ENCODE measurements around the gene HCST.
"Not testable (repeated sequence)": the region's sequence is repeated elsewhere in the genome, so short reads cannot be mapped to it uniquely, and the experiment has no call there.

Gene HCST

DNA sequence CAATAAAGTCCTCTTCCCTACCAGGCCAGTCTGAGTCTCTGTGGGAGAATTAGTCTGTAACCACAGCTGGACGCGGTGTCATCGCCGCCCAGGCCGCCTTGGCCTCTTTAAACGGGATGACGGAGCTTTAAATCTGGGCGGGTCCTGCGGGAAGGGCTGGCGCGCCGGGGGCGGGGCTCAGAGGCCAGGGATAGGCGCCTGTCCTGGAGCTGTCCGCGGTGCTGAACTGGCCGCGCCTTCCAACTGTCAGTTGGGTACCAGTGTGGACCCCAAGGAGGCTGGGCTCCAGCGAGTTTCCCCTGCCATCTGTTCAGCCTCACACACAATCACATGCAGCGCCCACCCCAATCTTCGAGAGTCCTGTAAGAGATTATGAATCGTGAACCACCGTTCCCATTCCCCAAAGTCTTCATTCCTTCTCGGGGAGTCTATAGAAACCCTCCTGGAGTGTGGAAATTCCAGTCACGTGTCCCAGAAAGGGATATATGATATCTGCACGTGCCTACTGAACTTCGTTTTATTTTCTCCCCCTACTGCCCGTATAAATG, 22.5 kb upstream of the HCST start:
- peak; percentile 55 for DNase-seq (ENCODE audit: low read depth)

DNA sequence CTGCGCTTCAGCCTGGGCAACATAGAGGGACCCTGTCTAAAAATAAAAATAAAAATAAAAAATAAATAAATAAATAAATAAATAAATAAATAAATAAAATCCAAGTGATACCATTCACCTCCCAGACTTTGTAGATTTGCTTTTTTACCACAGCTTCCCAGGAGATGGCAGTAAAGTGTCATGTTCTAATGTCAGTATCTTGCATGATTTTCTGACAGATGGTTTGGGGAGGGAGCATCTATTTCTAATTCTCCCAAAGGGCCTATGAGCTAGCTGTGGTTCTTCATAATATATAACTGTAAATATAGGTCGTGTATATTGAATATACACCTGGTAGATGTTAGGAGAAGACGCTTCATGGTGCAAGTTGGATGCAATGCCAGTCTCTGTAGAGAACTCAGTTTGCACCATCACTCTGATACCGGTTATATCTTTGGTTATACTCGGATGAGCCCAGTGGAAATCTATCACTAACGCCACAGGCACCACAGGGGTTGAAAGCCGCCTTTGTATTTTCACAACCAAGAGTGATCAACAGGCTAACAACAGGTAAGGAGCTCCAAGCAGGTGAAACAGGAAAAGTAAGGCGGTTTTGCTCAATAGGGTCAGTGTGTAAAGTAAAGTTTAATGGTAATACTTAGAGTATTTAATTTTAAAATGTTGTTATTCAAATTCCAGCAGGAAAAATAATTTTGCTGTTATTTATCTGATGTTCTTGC, 20.1 kb upstream of the HCST start:
- no peak for DNase-seq (ENCODE audit: low read depth)

DNA sequence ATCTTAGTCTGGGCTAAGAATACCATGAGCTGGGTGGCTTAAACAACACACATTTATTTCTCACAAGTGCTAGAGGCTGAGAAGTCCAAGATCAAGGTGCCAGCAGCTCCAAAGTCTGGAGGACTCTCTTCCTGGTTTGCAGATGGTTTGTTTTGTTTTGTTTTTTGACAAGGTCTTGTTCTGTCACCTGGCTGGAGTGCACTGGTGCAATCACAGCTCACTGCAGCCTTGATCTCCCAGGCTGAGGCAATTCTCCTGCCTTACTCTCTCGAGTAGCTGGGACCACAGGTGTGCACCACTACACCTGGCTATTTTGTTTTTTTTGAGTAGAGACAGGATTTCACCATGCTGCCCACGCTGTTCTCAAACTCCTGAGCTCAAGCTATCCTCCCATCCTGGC, 18.4 kb upstream of the HCST start:
- DNase-seq (ENCODE audit: low read depth), result no peak

DNA sequence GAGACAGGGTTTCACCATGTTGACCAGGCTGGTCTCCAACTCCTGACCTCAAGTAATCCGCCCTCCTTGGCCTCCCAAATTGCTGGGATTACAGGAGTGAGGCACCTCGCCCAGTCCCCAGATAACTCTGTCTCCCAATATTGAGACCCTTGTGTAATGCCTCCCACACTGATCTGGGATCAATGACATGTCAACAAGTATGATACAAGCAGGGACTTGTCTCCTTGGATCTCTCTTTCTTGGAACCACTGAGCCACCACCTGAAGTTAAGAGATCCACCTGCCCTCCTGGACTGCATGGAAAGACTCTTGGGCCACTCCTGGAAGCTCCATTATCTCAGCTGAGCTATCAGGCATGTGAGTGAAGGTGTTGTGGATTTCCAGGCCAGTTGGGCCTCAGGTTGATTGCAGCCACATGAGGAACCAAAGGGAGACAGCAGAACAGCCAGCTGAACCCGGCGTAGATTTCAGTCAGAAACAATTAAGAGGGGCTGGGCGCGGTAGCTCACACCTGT, 17.0 kb upstream of the HCST start:
- DNase-seq (ENCODE audit: low read depth), result no peak

DNA sequence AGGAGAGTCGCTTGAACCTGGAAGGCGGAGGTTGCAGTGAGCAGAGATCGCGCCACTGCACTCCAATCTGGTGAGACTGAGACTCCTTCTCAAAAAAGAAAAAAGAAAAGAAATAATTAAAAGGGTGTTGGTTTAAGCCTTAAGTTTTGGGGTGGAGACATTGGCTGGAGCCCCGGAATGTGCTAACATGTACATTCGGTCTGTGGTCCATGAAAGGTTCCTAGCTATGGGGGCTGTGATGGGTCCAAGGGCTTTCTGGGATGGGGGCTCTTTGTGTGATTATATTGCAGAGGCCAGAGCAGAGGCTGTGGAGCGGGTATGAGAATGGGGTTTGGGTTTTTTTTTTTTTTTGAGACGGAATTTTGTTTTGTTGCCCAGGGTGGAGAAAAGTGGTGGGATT, 16.4 kb upstream of the HCST start:
- no peak for DNase-seq (ENCODE audit: low read depth)

DNA sequence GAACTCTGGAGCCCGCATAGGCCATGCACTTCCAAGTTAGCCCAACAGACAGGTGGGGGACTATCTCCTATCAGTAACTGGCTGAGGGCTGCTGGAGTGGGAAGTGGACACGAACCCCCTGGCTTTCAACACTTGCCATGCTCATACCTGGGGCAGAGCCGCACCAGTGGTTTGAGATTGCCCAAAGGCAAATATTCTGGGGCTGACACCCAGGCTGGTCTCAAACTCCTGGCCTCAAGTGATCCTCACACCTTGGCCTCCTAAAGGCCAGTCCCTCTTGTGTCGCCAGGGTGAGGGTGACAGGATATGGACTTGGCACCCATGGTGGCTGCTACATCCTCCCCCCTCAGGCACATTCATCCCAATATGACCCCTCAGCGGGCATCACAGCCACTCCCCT, 15.1 kb upstream of the HCST start:
- DNase-seq (ENCODE audit: low read depth), result no peak

DNA sequence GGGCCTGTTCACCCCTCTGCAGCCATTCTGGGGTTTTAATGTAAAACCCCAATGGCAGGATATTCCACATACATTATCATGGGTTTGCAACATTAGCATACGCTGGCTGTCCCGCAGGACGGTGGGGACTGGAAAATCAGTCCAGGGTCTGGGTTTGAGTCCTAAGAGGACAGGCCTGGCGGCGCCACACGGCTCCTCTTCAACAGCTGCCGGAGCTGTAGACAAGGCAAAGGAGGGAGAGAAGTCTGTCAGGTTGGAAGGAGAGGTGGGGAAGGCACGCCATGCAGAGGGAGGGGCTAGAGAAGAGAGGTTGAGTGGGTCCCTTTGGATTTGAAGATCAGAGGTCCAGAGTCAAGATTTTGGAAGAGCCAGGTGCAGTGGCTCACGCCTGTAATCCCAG, 13.9 kb upstream of the HCST start:
- DNase-seq (ENCODE audit: low read depth), result no peak

DNA sequence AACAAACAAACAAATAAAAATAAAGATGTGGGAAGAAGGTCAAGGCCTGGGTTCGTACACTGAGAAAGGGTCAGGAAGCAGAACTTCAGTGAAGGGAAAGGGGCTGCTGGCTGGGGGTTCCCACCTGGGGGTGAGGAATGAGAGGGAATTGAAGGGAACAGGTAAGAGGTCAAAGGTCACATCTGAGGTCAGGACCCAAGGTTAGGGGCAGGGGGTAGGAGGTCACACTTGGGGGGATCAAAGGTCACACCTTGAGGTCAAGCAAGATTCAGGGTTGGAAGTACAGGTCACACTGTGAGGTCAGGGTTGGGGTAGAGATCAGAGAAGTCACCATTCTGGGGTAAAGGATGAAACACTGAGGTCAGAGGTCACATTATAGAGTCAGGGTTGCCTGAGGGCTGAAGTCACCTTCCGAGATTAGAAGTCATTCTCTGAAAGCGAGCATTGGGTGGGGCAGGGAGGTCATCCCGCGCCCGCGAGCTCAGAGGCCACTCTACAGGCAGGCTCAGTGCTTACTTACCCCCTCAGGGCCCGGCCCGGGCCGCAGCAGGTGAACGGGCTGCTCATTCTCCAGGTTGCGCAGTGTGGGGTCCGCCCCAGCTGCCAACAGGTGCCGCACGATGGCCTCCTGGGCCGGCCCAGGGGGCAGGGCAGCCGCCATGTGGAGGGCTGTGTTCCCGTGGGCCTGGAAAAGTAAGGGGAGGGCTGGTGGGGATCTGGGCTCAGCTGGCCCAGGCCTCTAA, 12.8 kb upstream of the HCST start:
- DNase-seq (ENCODE audit: low read depth), result no peak

DNA sequence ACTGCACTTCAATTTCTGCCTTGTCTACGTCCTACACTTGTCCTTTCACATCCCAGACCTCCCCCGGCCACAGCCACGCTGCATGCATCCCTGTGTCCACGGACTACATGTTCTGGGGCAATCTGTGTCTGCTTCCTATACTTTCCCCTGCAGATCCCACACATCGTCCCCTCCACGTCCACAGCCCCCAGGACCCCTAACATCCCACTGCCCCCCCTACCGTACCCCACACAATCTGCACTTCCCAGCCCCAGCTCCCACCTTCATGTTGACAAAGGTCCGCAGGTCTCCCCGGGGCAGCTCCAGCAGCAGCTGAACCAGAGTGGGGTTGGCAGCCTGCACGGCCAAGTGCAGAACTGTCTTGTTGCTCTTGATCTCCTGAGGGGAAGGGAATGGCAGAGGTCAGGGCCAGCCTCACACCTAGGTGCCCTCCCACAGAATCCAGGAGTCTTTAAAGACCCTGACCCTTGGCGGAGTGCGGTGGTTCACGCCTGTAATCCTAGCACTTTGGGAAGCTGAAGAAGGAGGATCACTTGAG, 12.1 kb upstream of the HCST start:
- DNase-seq (ENCODE audit: low read depth), result no peak

DNA sequence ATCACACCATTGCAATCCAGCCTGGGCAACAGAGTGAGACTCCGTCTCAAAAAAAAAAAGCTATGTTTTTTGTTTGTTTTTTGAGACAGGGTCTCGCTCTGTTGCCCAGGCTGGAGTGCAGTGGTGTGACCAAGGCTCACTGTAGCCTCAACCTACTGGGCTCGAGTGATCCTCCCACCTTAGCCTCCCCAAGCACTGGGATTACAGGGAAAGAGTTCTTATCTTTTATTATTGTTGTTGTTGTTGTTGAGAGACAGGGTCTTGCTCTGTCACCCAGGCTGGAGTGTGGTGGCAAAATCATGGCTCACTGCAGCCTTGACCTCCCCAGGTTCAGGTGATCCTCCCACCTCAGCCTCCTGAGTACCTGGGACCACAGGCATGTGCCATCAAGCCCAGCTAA, 10.5 kb upstream of the HCST start:
- DNase-seq (ENCODE audit: low read depth), result not testable (repeated sequence)

DNA sequence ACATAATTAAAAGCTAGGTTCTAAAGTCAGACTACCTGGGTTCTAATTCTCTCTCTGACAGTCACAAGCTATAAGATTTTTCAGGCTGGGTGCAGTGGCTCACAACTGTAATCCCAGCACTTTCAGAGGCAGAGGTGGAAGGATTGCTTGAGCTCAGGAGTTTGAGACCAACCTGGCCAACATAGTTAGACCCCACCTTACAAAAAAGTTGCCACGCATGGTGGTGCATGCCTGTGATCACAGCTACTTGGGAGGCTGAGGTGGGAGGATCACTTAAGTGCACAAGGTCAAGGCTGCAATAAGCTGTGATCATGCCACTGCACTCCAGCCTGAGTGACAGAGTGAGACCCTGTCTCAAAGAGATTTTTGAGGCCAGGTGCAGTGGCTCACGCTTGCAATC, 8.0 kb upstream of the HCST start:
- DNase-seq (ENCODE audit: low read depth), result no peak

DNA sequence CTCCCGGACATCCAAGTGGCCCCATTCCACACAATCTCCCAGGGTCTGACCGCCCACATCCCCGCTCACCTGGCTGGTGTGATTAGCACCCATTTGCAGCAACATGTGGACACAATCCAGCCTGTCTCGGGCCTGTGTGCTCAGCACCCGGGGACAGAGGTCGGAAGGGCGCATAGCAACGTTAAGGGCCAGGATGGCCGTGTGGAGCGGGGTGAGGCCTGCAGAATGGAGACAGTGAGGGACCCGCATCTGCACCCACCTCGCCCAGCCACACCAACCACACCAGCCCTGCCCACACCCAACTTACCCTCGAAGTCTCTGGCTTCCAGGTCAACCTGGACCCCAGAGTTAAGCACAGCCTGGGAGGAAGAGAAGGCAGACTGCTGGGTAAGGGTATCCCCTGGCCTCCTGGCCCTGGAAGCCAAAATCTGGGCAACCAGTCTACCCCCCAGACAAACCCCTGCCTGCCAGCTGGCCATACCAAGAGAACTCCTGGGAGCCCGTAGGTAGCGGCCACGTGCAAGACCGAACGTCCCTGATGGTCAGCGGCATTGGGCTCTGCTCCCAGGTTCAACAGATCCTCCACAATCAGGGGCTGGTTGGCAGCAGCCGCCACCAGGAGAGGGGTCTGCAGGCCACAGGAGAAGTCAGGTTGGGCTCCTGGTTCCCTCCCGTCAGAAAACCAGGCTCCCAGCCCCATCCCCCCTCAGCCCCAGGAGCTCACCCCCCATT, 6.3 kb upstream of the HCST start:
- DNase-seq (ENCODE audit: low read depth), result no peak

DNA sequence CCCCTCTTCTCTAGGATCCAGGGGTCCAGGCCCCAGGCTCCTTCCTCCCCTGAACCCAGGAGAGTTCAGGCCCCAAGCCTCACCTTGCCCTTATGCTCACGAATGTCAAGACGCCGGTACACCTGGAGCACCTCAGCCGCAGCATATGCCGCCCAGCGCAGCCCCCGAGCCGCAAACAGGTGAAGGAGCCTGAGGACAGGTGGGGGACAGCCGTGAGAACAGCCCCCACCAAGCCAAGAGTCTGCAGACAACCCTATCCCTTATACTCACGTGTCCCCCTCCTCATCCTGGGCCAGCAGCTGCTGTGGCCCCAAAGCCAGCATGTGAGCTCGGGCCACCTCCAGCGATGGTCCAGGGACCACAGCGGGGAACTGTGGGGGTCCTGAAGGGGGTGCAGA, 5.7 kb upstream of the HCST start:
- DNase-seq (ENCODE audit: low read depth), result no peak

DNA sequence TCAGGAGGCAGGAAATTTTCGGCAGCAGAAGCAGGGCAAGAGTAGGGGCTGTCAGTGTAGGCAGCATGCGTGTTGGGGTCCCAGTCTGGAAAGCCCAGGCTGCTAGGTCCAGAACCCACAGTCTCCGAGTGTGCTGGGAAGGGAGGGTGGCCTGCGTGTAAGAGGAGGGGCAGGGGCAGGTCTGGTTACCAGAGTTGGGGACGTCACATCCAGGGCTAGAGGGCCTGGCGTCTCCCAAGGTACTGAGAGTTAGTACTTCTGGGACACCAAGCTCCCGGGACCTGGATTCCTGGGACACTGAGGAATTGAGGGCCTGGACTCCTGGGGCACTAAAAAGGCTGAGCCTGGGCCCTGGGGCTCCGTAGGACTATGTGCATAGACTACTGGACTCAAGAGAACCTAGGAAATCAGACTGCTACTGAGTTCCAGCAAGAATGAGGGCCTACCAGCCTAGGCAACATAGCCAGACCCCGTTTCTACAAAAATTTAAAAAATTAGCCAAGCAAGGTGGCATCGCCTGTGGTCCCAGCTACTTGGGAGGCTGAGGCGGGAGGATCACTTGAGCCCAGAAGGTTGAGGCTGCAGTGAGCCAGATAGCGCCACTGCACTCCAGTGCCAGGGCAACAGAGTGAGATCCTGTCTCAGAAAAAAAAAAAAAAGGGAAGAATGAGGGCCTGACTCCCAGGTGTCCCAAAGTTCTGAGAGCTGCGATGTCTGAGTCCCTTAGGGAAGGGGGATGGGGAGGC, 4.5 kb upstream of the HCST start:
- no peak for DNase-seq (ENCODE audit: low read depth)

DNA sequence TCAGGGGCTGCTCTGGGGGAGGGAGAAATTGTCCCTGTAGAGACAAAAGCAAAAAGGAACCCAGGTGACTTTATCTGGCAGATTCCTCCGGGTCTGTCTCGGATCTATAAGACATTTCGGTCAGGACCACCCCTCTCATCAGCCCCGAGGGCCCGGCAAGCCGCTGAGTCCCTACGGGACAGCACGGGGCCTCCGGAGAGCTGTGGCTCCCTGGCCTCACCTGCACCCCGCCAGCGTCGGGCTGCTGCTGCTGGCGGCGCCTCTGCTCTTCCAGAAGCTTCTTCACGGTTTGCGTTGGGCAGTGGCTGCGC, 3.9 kb upstream of the HCST start:
- DNase-seq (ENCODE audit: low read depth), result no peak

DNA sequence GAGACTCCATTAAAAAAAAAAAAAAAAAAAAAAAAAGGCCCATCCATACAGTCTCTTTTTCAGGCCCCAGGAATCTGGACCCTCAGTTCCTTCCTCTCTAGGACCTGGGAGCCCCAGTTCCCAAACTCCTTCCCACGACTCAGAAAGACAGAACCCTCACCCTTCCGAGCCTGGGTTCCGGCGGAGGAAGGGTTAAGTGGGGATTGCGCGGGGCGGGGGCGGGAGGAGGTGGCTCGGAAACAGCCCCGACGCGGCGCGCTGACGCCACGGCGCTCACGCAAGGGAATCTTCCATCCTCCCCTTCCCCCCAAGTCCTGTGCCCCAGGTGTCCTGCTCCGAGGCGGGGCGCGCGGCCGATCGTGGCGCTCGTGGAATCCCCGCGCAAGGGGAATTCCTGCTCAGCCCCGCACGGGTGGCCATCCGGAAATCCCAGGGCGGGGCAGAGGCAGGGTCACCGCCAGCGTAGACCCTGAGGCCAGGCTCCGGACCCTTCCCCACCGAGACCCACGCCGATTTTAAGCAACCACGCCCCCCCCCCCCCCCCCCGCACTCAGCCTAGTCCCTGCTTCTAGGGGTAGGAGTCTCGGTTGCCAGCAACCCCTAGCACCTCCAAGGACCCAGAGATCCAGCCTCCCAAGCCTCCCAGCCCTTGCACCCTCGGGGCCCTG, 2.6 kb upstream of the HCST start:
- DNase-seq (ENCODE audit: low read depth), result peak; percentile 88

DNA sequence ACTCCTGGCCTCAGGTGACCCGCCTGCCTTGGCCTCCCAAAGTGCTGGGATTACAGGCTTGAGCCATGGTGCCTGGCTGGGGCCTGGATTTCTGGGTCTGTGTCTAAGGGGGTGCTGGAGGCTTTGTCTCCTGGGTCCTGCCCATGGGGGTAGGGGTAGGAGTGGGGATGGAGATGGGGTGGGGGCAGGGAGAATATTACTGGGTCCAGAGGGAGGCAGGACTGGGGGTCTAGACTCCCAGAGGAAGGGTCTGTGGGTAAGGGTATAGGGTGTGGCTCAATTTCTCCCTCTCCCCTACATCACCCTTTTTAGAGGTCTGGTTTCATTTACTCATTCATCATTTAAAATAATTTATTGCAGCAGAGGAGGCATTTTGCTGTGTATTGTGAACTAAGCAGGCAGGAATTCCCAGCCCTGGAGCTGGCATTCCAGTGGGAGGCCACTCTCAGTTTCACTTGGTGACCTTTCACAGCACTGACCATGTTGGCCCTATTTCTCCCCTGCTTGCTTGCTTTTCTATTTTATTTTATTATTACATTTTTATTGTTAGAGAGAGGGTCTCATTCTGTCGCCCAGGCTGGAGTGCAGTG, 1.2 kb upstream of the HCST start:
- no peak for DNase-seq (ENCODE audit: low read depth)

DNA sequence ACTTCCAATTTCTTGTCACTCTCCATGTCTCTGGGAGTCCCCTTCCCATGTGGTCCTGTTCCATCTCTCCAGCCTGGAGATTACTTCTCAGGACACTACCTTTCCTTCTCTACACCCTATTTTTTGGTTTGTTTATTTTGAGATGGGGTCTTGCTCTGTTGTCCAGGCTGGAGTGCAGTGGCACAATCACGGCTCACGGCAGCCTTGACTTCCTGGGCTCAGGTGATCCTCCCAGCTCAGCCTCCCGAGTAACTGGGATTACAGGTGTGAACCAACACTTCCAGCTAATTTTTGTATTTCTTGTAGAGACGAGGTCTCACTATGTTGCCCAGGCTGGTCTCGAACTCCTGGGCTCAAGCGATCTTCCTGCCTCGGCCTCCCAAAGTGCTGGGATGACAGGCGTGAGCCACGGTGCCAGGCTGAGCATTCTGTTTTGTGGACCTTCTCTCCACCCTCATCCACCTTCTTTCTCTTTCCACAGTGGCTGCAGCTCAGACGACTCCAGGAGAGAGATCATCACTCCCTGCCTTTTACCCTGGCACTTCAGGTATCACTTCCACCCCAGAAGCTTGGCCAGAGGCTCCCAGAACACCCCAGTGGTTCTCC, 644 bp downstream of the HCST start:
- DNase-seq (ENCODE audit: low read depth), result no peak

DNA sequence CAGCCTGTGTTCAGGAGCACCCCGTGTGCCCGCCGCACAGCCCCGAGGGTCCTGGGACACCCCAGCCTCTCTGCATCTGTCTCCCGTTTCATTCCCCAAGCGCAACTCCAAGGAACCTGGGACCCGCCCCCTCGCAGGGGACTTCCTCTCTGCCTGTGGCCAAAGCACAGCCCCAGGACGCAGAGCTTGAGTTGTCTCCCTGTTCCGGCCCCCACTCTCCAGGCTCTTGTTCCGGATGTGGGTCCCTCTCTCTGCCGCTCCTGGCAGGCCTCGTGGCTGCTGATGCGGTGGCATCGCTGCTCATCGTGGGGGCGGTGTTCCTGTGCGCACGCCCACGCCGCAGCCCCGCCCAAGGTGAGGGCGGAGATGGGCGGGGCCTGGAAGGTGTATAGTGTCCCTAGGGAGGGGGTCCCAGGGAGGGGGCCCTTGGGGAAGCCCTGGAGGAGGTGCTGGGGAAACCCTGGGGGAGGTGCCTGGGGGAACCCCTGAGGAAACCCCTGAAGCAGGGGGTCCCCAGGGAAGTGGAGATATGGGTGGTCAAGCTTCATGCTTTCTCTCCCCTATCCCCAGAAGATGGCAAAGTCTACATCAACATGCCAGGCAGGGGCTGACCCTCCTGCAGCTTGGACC, 1.3 kb downstream of the HCST start:
- peak; percentile 80 for DNase-seq (ENCODE audit: low read depth)
